Right atrium auricular region (tissue), 2 donors: ENCODE data around the gene AKT1S1. TPM values are rescaled to one million over a fixed set of nuclear protein-coding genes. Genes with fewer than 3 reads are reported as not detected.

Source experiments
- DNase-seq: peaks from one replicate; pipeline ENCODE4 v3.0.0-alpha.2; 2019; ENCODE audit warnings: low spot score
- H3K27ac ChIP-seq, 2 donors: fragments of 200-600 bp; sonication (generic); 1 replicate in 1 of 2; 2 replicates in 1 of 2; pipeline ENCODE4 v1.5.1; 2016 to 2019
- H3K27me3 ChIP-seq, 2 donors: fragments of 200-600 bp; sonication (generic); one replicate each; pipeline versions ENCODE4 v1.5.1 to v1.6.0; 2017 to 2019
- H3K36me3 ChIP-seq: fragments of 200-600 bp; sonication (generic); one replicate; pipeline ENCODE4 v1.5.1; 2016
- H3K4me1 ChIP-seq, 2 donors: fragments of 200-600 bp; sonication (generic); one replicate each; pipeline versions ENCODE4 v1.5.1 to v1.6.0; 2017 to 2019
- H3K4me3 ChIP-seq, 2 donors: fragments of 200-600 bp; sonication (generic); 1 replicate in 1 of 2; 2 replicates in 1 of 2; pipeline ENCODE4 v1.5.1; 2017 to 2019; ENCODE audit warnings: mild to moderate bottlenecking in 1 of 2, moderate library complexity in 1 of 2
- H3K9me3 ChIP-seq, 2 donors: fragments of 200-600 bp; sonication (generic); one replicate each; pipeline ENCODE4 v1.5.1; 2019
- total RNA-seq, 2 donors: library from RNA; depleted of rRNA; stranded (reverse); fragments of >200 nt; gene quantifications; one replicate each; pipeline ENCODE4 v1.1.0, GENCODE V29; 2016
- TF ChIP-seq, protein P1 (sequence below), 2 donors: fragments of 200-600 bp; sonication (generic); IDR thresholded peaks; one replicate each; pipeline ENCODE4 v1.5.1; 2019; ENCODE audit warnings: antibody characterized with exemption in 2 of 2

AKT1S1 gene
- total RNA-seq, 2 donors from 2014 or later = 20.6 to 25.8 TPM

- H3K27me3 ChIP-seq = no peaks in the 10 kb centered on the region
- H3K36me3 ChIP-seq = peaks cover 67% of the 10 kb centered on the region
- H3K9me3 ChIP-seq = no peaks in the 10 kb centered on the region
- H3K27ac ChIP-seq = no peak overlapping the region
- TF ChIP-seq, protein P1, sequence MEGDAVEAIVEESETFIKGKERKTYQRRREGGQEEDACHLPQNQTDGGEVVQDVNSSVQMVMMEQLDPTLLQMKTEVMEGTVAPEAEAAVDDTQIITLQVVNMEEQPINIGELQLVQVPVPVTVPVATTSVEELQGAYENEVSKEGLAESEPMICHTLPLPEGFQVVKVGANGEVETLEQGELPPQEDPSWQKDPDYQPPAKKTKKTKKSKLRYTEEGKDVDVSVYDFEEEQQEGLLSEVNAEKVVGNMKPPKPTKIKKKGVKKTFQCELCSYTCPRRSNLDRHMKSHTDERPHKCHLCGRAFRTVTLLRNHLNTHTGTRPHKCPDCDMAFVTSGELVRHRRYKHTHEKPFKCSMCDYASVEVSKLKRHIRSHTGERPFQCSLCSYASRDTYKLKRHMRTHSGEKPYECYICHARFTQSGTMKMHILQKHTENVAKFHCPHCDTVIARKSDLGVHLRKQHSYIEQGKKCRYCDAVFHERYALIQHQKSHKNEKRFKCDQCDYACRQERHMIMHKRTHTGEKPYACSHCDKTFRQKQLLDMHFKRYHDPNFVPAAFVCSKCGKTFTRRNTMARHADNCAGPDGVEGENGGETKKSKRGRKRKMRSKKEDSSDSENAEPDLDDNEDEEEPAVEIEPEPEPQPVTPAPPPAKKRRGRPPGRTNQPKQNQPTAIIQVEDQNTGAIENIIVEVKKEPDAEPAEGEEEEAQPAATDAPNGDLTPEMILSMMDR (IDR thresholded peaks at IDR 0.05) = no peak
- no peak for DNase-seq
- H3K4me3 ChIP-seq = no peak overlapping the region
- peaks cover 0 to 3% of the 10 kb centered on the region in 2 donors for H3K4me1 ChIP-seq
Observed at GRCh38 chr19:49830766-49831165, 46.4 kb downstream of the AKT1S1 start.

DNA sequence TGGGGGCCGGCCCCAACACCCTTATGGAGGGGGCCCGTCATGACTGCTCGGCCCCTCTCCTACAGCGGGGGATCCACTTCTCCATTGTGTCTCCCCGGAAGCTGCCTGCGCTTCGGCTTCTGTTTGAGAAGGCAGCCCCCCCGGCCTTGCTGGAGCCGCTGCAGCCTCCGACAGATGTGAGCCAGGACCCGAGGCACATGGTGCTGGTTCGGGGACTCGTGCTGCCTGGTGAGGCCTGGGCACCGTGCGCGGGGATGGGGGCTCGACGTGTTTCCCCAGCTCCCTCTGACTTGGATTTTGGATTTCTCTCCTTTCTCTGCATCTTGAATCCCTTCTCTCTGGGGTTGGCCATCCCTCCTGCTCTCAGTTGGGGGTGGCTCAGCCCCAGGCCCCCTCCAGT, 47.4 kb downstream of the AKT1S1 start:
- Histone ChIP-seq H3K36me3 (peaks cover 57% of the 10 kb centered on the region), H3K27ac (no peak overlapping the region), H3K27me3 (no peaks in the 10 kb centered on the region), H3K4me3 (no peak overlapping the region), H3K9me3 (no peaks in the 10 kb centered on the region), H3K4me1 (peaks cover 0 to 6% of the 10 kb centered on the region in 2 donors)
- TF ChIP-seq, protein P1 (IDR thresholded peaks at IDR 0.05) = no peak
- no peak for DNase-seq

- TF ChIP-seq, protein P1 (IDR thresholded peaks at IDR 0.05) = no peak
- Histone ChIP-seq H3K36me3 (peaks cover 54% of the 10 kb centered on the region), H3K27ac (no peak overlapping the region), H3K27me3 (no peaks in the 10 kb centered on the region), H3K9me3 (no peaks in the 10 kb centered on the region), H3K4me1 (peaks cover 0 to 6% of the 10 kb centered on the region in 2 donors), H3K4me3 (no peak overlapping the region)
- DNase-seq = no peak
Observed at GRCh38 chr19:49829200-49829599, 48.0 kb downstream of the AKT1S1 start.

- TF ChIP-seq, protein P1 (IDR thresholded peaks at IDR 0.05) = no peak
- no peak overlapping the region for H3K27ac ChIP-seq
- peaks cover 0 to 6% of the 10 kb centered on the region in 2 donors for H3K4me1 ChIP-seq
- H3K36me3 ChIP-seq = peaks cover 47% of the 10 kb centered on the region
- no peaks in the 10 kb centered on the region for H3K9me3 ChIP-seq
- H3K27me3 ChIP-seq = no peaks in the 10 kb centered on the region
- DNase-seq = no peak
- no peak overlapping the region for H3K4me3 ChIP-seq
Observed at GRCh38 chr19:49827034-49827433, 50.1 kb downstream of the AKT1S1 start.

DNA sequence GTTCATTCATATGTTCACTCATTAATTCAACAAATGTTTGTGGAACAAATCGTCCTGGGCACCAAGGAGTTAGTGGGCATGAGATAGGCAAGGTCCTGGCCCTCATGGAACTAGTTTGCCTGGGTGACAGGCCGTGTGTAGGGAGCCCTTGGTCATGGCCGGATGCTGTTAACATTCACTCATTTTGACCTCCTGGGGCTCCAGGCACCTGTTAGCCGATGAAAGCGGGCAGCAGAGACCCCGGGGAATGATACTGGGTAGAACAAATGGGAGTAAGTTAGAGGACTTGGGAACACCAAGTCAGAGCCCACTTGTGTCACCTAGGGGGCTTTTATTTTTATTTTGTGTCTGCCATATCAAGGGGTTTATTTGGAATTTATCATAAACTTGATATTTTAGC, 52.5 kb downstream of the AKT1S1 start:
- TF ChIP-seq, protein P1 (IDR thresholded peaks at IDR 0.05) = no peak
- Histone ChIP-seq H3K4me1 (peaks cover 0 to 21% of the 10 kb centered on the region in 2 donors), H3K27me3 (no peaks in the 10 kb centered on the region), H3K9me3 (no peaks in the 10 kb centered on the region), H3K36me3 (peaks cover 25% of the 10 kb centered on the region), H3K27ac (no peak overlapping the region), H3K4me3 (no peak overlapping the region)
- no peak for DNase-seq

DNA sequence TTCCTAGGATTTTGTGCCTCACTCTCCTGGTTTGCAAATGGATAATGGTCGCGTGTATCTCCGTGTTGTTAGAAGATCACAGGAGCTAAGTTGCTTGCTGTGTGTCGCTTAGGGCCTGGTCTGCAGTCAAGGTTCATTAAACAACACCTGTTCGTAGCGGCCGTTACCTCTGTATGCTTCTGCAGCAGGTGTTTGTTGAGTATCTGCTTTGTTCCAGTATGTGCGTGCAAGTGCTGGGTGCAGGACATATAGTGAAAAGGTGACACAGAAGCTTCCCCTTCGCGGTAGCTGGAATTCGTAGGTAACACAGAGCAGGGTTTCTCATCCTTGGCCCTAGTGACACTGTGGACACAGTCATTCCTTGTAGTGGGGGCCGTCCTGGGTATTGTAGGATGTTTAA, 53.7 kb downstream of the AKT1S1 start:
- H3K27me3 ChIP-seq = no peaks in the 10 kb centered on the region
- peaks cover 18% of the 10 kb centered on the region for H3K36me3 ChIP-seq
- no peak for DNase-seq
- TF ChIP-seq, protein P1 (IDR thresholded peaks at IDR 0.05) = no peak
- no peaks in the 10 kb centered on the region for H3K9me3 ChIP-seq
- peaks cover 0 to 33% of the 10 kb centered on the region in 2 donors for H3K4me1 ChIP-seq
- no peak overlapping the region for H3K27ac ChIP-seq
- no peak overlapping the region for H3K4me3 ChIP-seq
